ENCODE data around the gene LEMD2.
A peak's percentile ranks its signal among the peaks of the same experiment; 100 is the strongest.
"Not testable (repeated sequence)": the region's sequence is repeated elsewhere in the genome, so short reads cannot be mapped to it uniquely, and the experiment has no call there.

The LEMD2 gene

GRCh38 chr6:33788694-33789549, at the start of gene LEMD2:
LEMD2 (minus strand) TSS chr6:33789130; CDS start chr6:33789116, 14 bp downstream.
- DNase-seq (ENCODE audit: low read depth), result peak; percentile 79

- no peak for DNase-seq (ENCODE audit: low read depth)
These were observed 49.2 kb upstream of the LEMD2 start for GRCh38 chr6:33837971-33838665.

GRCh38 chr6:33836806-33837469, 48.0 kb upstream of the LEMD2 start:
- DNase-seq (ENCODE audit: low read depth), result no peak

DNA sequence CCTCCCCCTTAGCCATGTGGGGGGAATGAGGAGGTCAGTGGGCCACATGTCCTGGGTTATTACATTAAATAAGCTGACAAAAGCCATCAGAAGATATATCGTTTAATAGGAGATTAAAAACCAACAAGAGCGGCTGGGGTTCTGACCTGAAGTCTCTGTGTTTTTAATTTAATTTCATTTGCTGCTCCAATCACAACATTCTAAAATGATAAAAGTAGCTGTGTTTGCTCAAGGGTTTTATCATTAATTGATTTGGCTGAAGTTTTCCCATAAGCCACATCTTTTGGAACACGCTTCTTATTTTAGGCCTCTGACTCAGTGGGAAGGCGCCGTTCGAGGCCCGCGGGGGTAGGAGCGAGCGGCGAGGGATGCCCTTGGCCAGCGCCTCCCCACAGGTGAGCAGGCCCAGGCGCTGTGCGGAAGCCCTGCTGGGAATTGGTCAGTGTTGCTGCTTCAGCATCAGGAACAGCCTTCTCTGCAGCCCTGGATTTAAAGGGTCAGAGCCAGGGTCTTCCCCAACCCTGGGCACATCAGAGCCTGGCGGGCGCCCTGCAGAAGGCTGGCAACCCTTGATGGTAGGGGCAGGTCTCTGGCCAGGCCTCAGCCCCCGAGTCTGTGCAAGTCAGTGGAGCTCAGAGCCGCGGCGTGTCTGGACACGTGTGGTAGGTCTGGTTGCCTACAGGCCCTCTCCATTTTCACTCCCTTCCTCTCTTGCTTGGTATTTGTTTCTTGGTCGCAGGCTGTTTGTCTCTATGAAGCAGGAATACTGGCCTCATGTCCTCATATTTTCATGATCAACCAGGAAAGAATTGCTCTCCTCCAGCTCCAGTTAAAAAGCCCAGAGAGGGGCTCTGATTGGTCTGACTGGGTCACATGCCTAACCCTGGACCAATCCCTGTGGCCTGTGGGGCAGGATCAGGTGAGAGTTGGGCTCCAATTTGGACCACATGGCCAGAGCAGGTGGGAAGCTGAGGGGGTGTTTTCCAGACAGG, 45.8 kb upstream of the LEMD2 start:
- no peak for DNase-seq (ENCODE audit: low read depth)

DNA sequence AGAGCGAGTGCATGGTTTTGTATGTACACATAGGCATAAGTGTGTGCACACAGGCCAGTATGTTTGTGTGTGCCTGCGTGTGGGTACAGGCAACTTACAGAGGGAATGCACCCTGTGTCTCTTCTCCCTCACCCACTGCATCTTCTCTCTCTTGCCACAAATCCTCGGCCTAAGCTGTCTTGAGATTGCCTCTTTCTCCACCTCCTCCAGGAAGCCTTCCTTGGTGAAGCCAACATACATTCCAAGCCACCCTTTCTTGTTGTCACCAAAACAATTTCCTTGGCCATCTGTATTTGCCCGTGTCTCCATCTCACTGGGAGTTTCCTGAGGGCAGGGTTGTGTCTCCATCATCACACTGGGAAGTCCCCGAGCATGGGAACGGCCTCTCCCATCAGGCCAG, 44.7 kb upstream of the LEMD2 start:
- DNase-seq (ENCODE audit: low read depth), result no peak

GRCh38 chr6:33832831-33833230, 43.9 kb upstream of the LEMD2 start:
- DNase-seq (ENCODE audit: low read depth), result not testable (repeated sequence)

- not testable (repeated sequence) for DNase-seq (ENCODE audit: low read depth)
These were observed 42.8 kb upstream of the LEMD2 start for GRCh38 chr6:33831725-33832124.

DNA sequence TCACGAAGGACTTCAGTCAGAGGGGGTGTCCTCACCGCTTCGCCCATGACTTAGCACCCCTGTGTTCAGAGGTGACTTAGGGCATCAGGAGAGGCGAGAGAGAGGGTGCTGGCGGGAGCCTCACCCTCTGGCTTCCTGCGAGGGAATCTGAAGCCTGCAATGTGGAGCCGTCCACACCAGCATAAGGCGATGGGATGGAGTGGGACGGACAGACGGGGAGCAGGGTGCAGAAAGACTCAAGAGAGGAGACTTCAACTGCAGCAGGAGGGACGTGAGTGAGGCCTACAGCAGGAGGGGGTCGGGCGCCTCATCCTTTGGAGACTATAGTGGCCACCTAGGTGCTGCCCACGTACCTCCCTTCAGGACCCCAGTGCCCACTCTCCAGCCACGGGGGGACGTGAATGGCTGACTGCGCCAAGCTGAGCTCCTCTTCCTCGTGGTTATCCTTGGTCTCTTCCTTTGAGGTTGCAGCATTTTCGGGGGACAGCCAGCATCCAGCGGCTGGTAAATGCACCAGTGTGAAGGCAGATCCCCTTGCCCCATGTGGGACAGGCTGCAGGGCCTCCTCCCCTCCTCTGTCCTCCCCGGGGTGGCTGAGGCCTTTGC, 41.8 kb upstream of the LEMD2 start:
- no peak for DNase-seq (ENCODE audit: low read depth)

- DNase-seq (ENCODE audit: low read depth), result no peak
These were observed 40.1 kb upstream of the LEMD2 start for GRCh38 chr6:33828764-33829731.

DNA sequence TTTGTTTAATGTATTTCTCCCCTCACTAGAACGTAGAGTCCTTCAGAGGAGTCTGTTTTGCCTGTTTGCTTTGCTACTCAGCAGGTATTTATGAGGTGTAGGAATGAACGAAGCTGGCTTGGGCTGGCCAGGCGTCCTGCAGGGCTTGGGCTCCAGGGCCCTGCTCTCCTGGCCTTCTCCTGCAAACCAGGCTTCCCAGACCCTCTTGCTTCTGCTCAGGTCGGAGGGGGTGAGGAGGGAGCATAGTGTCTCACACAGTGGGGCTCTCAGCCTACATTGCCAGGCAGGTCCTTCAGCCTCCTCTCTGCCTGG, 39.5 kb upstream of the LEMD2 start:
- DNase-seq (ENCODE audit: low read depth), result no peak

GRCh38 chr6:33827546-33828451, 38.9 kb upstream of the LEMD2 start:
- DNase-seq (ENCODE audit: low read depth), result no peak

- DNase-seq (ENCODE audit: low read depth), result no peak
These were observed 37.6 kb upstream of the LEMD2 start for GRCh38 chr6:33826537-33826936.

GRCh38 chr6:33824461-33825154, 35.7 kb upstream of the LEMD2 start:
- no peak for DNase-seq (ENCODE audit: low read depth)

- DNase-seq (ENCODE audit: low read depth), result no peak
These were observed 34.9 kb upstream of the LEMD2 start for GRCh38 chr6:33823806-33824205.

DNA sequence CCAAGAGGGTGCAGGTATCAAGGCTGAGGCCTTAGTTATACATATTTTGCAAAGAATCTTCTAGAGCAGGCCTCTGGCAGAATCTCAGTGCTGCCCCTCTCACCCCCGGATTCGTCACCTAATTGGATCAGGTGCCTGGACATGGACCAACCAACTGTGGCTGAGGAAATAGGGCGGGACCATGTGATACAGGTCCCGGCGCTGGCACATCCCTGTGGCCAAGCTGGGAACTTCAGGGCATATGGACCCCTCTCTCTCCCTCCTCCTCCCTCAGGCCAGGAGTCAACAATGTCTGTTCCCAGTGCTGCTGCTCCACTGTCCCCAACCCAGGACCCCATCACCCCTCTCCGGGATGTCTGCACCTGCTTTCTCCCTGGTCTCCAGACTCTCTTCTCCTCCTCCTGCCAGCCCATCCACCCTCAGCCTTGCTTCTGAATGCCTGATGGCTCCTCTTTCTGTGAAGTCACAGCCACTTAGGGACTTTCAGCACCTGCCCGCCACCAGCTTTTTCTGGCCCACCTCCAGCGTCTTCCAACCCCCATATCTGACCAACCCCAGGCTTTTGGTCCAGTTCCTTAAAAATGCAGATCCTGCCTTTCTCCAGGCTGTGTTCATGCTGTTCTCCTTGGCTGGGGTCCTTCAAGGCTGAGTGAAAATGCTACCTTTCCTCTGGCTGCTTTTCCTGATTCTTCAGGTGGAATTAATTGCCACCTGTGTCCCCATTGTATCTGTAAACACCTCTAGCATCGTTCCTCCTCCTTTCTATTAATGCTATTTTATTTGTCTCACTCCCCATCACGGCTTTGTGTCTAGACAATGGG, 33.9 kb upstream of the LEMD2 start:
- DNase-seq (ENCODE audit: low read depth), result no peak

- no peak for DNase-seq (ENCODE audit: low read depth)
These were observed 32.0 kb upstream of the LEMD2 start for GRCh38 chr6:33820784-33821520.

GRCh38 chr6:33820243-33820642, 31.3 kb upstream of the LEMD2 start:
- no peak for DNase-seq (ENCODE audit: low read depth)
